ENCODE measurements around the gene TMEM233.

DNA sequence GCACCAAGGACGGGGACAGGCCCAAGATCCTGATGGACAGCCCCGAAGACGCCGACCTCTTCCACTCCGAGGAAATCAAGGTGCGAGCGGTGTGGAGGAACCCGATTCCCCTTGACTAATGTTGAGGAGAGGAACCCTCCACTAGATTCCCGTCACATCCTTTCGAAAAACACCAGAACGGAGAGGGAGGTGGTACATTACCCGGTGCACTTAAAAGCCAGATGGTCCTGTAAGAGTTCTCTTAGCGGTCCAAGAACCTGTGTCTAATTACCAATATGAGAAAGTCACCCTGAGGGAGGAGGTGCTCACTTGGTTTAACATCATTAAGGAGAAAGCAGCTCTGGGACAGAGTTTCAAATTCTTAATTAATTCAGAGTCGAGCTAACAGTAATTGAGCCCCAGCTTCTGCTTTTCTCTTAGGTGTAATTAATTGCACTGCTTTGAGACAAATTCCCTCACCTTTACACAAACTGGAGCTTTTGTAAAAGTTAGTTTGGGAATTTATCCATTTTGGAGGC is 74.8 kb downstream of the TMEM233 start:
- no peak for TF ChIP-seq EZH2 (IDR thresholded peaks at IDR 0.05; ENCODE audit: insufficient read depth, poor library complexity, severe bottlenecking)
- no peak for TF ChIP-seq EZH2phosphoT487 (IDR thresholded peaks at IDR 0.05; ENCODE audit: insufficient read depth, low read depth)
